PC-3 (cell line): Measurements from ENCODE around the gene AMIGO3.

Experiments used
- CTCF ChIP-seq: fragments of 300-600 bp; sonication (generic); conservative IDR thresholded peaks from 2 replicates; pipeline ENCODE4 v1.5.1; 2017; ENCODE audit warnings: antibody characterized with exemption, low read depth, mild to moderate bottlenecking, low read length
- EZH2 ChIP-seq: fragments of 300-600 bp; sonication (generic); IDR thresholded peaks from one replicate; pipeline ENCODE4 v1.6.1; 2017; ENCODE audit warnings: antibody characterized with exemption, mild to moderate bottlenecking, low read length; ENCODE audit not compliant: unreplicated experiment

DNA sequence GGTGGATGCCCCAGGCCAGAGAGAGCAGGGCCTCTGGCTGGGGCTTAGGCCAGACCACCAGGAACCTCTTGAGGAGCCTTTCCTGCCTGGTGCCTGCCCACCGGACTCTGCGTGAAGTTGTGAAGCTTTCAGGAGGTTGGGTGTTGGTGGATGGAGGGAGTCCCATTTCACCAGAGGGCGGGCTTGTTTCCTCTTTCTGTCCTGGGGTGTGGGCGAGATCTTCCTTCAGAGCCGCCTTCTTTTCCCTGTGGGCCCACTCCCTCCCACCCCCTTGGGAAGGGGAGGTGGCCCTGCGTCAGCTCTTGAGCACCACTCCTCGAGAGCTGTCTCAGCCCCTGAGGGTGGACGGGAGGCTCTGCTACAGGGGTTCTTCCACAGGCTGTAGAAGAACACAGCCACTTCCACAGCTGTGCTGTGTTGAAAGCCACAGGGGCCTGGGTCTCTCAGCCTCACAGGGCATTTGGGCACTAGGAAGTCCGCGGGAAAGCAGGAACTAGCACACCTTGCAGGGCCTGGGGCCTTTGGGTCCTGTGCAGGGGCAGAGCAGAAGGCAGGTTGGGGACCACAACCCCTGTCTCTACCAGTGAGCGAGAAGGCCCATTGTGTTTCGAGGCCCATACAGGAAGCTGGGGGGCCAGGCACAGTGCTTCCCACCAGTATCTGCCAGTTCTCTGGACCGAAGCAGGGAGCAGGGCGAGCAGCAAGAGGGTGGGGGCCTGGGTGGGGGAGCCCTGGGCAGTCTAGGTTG is 2.1 kb downstream of the AMIGO3 start:
- TF ChIP-seq CTCF (no peak), EZH2 (no peak)
